Heart left ventricle (tissue), 13 donors: ENCODE results near the gene N4BP3.
"Not testable (repeated sequence)": the region's sequence is repeated elsewhere in the genome, so short reads cannot be mapped to it uniquely, and the experiment has no call there.

Experiments
- CTCF ChIP-seq, 12 donors: fragments of 200-600 bp; sonication (generic) in 4 of 12; IDR thresholded peaks; one replicate each; pipeline versions ENCODE4 v1.5.0 to v1.8.0; 2018 to 2022; ENCODE audit warnings: antibody characterized with exemption in 12 of 12, mild to moderate bottlenecking in 5 of 12
- POLR2A ChIP-seq, 2 donors: fragments of 450-650 bp; IDR thresholded peaks; one replicate each; pipeline ENCODE4 v1.6.1; 2017; ENCODE audit warnings: antibody characterized with exemption in 2 of 2, mild to moderate bottlenecking in 2 of 2, moderate library complexity in 2 of 2
- donor health status: ischemic (EF 13 %, LVEDD 7.1; RV severe dilation, severe dysfunction).
- donor health status: DM: no; HTN: yes; CAD: no.
- donor health status: DM: no; HTN: no; CAD: no.
- donor health status: ischemic (EF 25% LVEDD 6.9; RV normal size, moderate dysfunction).
- donor health status: ischemic (EF 25% LVEDD 5.7; RV mildly dilated, moderate dysfunction).
- donor health status: ischemic (EF 35%, LVEDD 5.7; RV mildly dilated, moderate dysfunction).
- donor health status: nonischemic (EF 11% LVEDD 7.7; RV severe dilation, severe dysfunction).
- donor health status: DM: yes; HTN: yes; CAD: no.
- donor health status: PGD.
- donor health status: ischemic (EF 29% LVEDD 5.4; RV normal size, mild dysfunction).
- donor health status: nonischemic (EF 23%, LVEDD 6.1; RV moderate dilation, normal function).

DNA sequence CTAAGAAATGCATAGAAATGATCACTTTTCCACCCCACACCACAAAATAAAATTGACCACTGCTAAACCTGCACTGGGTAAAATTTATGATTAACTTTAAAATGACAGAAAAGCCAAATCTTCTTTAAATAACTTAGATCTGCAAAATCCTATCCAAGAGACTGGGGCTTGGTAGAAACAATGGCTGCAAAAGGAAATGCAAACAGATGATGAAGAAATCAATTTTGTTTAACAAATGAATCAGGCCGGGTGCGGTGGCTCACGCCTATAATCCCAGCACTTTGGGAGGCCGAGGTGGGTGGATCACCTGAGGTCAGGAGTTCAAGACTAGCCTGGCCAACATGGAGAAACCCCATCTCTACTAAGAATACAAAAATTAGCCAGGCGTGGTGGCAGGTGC is 26.1 kb upstream of the N4BP3 start:
- TF ChIP-seq POLR2A, CTCF (IDR thresholded peaks at IDR 0.05): not testable (repeated sequence)
